Endothelial cell of umbilical vein (primary cell): ENCODE measurements around the gene TMEM214. TPM values are rescaled to one million over a fixed set of nuclear protein-coding genes. Genes with fewer than 3 reads are reported as not detected.
A peak's percentile ranks its signal among the peaks of the same experiment; 100 is the strongest.

Source experiments
- BruUV-seq: library from RNA; stranded (reverse); fragments of 400-500 nt; replicated peaks from 2 replicates; lab custom pipeline; 2021; lab: Mats Ljungman, UMichigan
- CTCF ChIA-PET: fragments of 300-600, 350-600 bp; sonication (Branson Sonifier 250); formaldehyde crosslinking; loops from one replicate; lab custom pipeline; 2021; ENCODE audit warnings: antibody characterized with exemption, inconsistent platforms; lab: Charles Lee
- POLR2A ChIA-PET: fragments of 300-600, 350-600 bp; sonication (Branson Sonifier 250); formaldehyde crosslinking; loops from one replicate; lab custom pipeline; 2021; ENCODE audit warnings: antibody characterized with exemption, inconsistent platforms; lab: Charles Lee
- DNase-seq: peaks from one replicate; pipeline ENCODE4 v3.0.0-alpha.2; 2011; ENCODE audit warnings: low read depth, low spot score
- FAIRE-seq: peaks from 2 replicates; lab custom pipeline; 2011; peaks lifted over from hg19 to GRCh38; lab: Jason Lieb, UNC
- H2AFZ ChIP-seq: 2 replicates; pipeline ENCODE4 v1.6.0; 2012; ENCODE audit warnings: low read depth, low read length, control low read depth, inconsistent platforms
- H3K27ac ChIP-seq: 2 replicates; pipeline ENCODE4 v1.5.1; 2011; ENCODE audit warnings: low read depth, mild to moderate bottlenecking, control low read depth, low read length, moderate library complexity; ENCODE audit not compliant: insufficient read depth
- H3K27me3 ChIP-seq, 2 experiments: 2 replicates each; pipeline versions ENCODE4 v1.6.0 to v1.6.1; 2011; ENCODE audit warnings: low read length in 2 of 2, mixed read lengths in 1 of 2; ENCODE audit not compliant: control insufficient read depth in 2 of 2, insufficient read depth in 2 of 2
- H3K36me3 ChIP-seq, 2 experiments: 2 replicates in 1 of 2; 3 replicates in 1 of 2; pipeline ENCODE4 v1.5.1; 2011; ENCODE audit warnings: low read length in 2 of 2, mild to moderate bottlenecking in 1 of 2, moderate library complexity in 1 of 2; ENCODE audit not compliant: control insufficient read depth in 2 of 2, insufficient read depth in 2 of 2; ENCODE audit errors: extremely low read depth in 1 of 2
- H3K4me1 ChIP-seq: 3 replicates; pipeline ENCODE4 v1.5.1; 2011; ENCODE audit warnings: mild to moderate bottlenecking, low read length; ENCODE audit not compliant: control insufficient read depth, insufficient read depth; ENCODE audit errors: extremely low read depth
- H3K4me2 ChIP-seq: 2 replicates; pipeline ENCODE4 v1.6.1; 2011; ENCODE audit warnings: low read length, control low read depth, mixed read lengths; ENCODE audit not compliant: insufficient read depth
- H3K4me3 ChIP-seq, 3 experiments: fragments of 200-600 bp in 1 of 3; sonication (generic), shearing (Covaris generic) in 1 of 3; replicated peaks in 1 of 3; 2 replicates each; pipeline ENCODE4 v1.5.1; 2011 to 2016; ENCODE audit warnings: control low read depth in 3 of 3, low read length in 3 of 3, mild to moderate bottlenecking in 2 of 3, inconsistent platforms in 1 of 3, low read depth in 1 of 3, moderate library complexity in 1 of 3; ENCODE audit not compliant: insufficient read depth in 1 of 3
- H3K79me2 ChIP-seq: 2 replicates; pipeline ENCODE4 v1.6.0; 2012; ENCODE audit warnings: low read length, inconsistent platforms; ENCODE audit not compliant: control insufficient read depth, insufficient read depth
- H3K9ac ChIP-seq: replicated peaks from 2 replicates; pipeline ENCODE3; 2011; ENCODE audit warnings: low read length, control low read depth; ENCODE audit not compliant: insufficient read depth; ENCODE audit errors: extremely low read depth
- H3K9me1 ChIP-seq: replicated peaks from 3 replicates; pipeline ENCODE4 v1.6.0; 2011; ENCODE audit warnings: mild to moderate bottlenecking, low read length; ENCODE audit not compliant: control insufficient read depth, insufficient read depth; ENCODE audit errors: extremely low read depth
- H3K9me3 ChIP-seq: replicated peaks from 2 replicates; pipeline ENCODE4 v1.5.1; 2012; ENCODE audit warnings: low read length, inconsistent platforms; ENCODE audit not compliant: control insufficient read depth, insufficient read depth
- H4K20me1 ChIP-seq: replicated peaks from 2 replicates; pipeline ENCODE3; 2011; ENCODE audit warnings: mild to moderate bottlenecking, low read length; ENCODE audit not compliant: control insufficient read depth, insufficient read depth; ENCODE audit errors: extremely low read depth
- EZH2 ChIP-seq: IDR thresholded peaks from 2 replicates; pipeline ENCODE4 v1.6.1; 2012; ENCODE audit warnings: borderline replicate concordance, low read depth, mild to moderate bottlenecking, moderate library complexity, low read length, inconsistent platforms; ENCODE audit not compliant: severe bottlenecking
- FOS ChIP-seq: IDR thresholded peaks from 2 replicates; pipeline ENCODE4 v1.6.1; 2011; ENCODE audit warnings: mild to moderate bottlenecking, low read length, moderate library complexity, borderline replicate concordance; ENCODE audit not compliant: insufficient read depth
- GATA2 ChIP-seq: IDR thresholded peaks from 2 replicates; pipeline ENCODE4 v1.7.0; 2011; ENCODE audit warnings: low read depth, mild to moderate bottlenecking, moderate library complexity, mixed read lengths, low read length; ENCODE audit not compliant: insufficient read length, insufficient read depth
- JUN ChIP-seq: IDR thresholded peaks from 2 replicates; pipeline ENCODE4 v1.6.1; 2011; ENCODE audit warnings: borderline replicate concordance, low read depth; ENCODE audit not compliant: insufficient read length, insufficient read depth
- MAX ChIP-seq: IDR thresholded peaks from 2 replicates; pipeline ENCODE4 v1.6.1; 2011; ENCODE audit not compliant: insufficient read depth, insufficient read length
- MYC ChIP-seq: IDR thresholded peaks from one replicate; pipeline ENCODE4 v1.6.1; 2011; ENCODE audit warnings: mild to moderate bottlenecking, low read depth, low read length
- POLR2A ChIP-seq: IDR thresholded peaks from 2 replicates; pipeline ENCODE4 v1.6.1; 2012; ENCODE audit warnings: low read depth, mild to moderate bottlenecking, control low read depth, low read length
- POLR2AphosphoS5 ChIP-seq: IDR thresholded peaks from 2 replicates; pipeline ENCODE4 v1.6.1; 2012; ENCODE audit warnings: low read depth, mild to moderate bottlenecking, control low read depth, low read length, moderate library complexity; ENCODE audit not compliant: insufficient read depth
- dilution Hi-C: fragments of 300-500 bp; cut with MboI; formaldehyde crosslinking; loops from one replicate; pipeline ENCODE4 v1.15.0; 2019; ENCODE audit warnings: low sequenced_read_pairs; ENCODE audit not compliant: extremely low pct_ligation_motif_present
- intact Hi-C: fragments of 100-400 bp; cut with micrococcal nuclease; formaldehyde crosslinking; loops from one replicate; pipeline ENCODE4 v1.10.0; 2022
- polyA plus RNA-seq, 4 experiments: library from polyadenylated mRNA; depleted of rRNA in 3 of 4; stranded (reverse) in 3 of 4; unstranded in 1 of 4; fragments of >200 nt; gene quantifications; 2 replicates each; pipeline versions ENCODE4 v1.2.1 to v1.2.3, GENCODE V29; 2011 to 2012; ENCODE audit warnings: missing spikeins in 1 of 4
- total RNA-seq: library from RNA; stranded (reverse); gene quantifications from 2 replicates; pipeline ENCODE4 v1.2.3, GENCODE V29; 2021
- TF ChIP-seq, protein P1 (sequence below), 2 donors: IDR thresholded peaks; 1 replicate in 1 of 2; 2 replicates in 1 of 2; pipeline ENCODE4 v1.5.1; 2011; ENCODE audit warnings: low read length in 2 of 2, mild to moderate bottlenecking in 2 of 2, moderate library complexity in 2 of 2, control low read depth in 1 of 2, inconsistent platforms in 1 of 2, low read depth in 1 of 2; ENCODE audit not compliant: insufficient read depth in 1 of 2; ENCODE audit errors: extremely low read depth in 1 of 2

Gene TMEM214
- total and polyA plus RNA-seq, 2 donors (not counting 3 experiments of a cell fraction or from before 2014, with no cell fraction given), result 109 to 163 TPM

GRCh38 chr2:27070653-27071276 is 38.0 kb downstream of the TMEM214 start:
- dilution Hi-C loops, result no loop called here
- no peaks in the 10 kb centered on the region for H3K9me3 ChIP-seq
- no peaks in the 10 kb centered on the region for H3K27me3 ChIP-seq
- intact Hi-C loops, result loop anchor here (1.0 kb wide), 4 partner anchors 11 to 37 kb away; partner anchors contain the start of gene AGBL5
- H2AFZ ChIP-seq, result peak overlapping the region; percentile 33
- H4K20me1 ChIP-seq, result no peaks in the 10 kb centered on the region
- peaks cover 13 to 23% of the 10 kb centered on the region in 2 experiments for H3K36me3 ChIP-seq
- ChIA-PET CTCF (interaction anchor here (0.8 to 2.8 kb wide), 8 partner anchors 8 to 225 kb away, joined by 3 to 27 read pairs (median 8); partner anchors contain the start of gene AGBL5), POLR2A (interaction anchor here (1.0 to 1.9 kb wide), 3 partner anchors 8 to 20 kb away, joined by 4 to 7 read pairs (median 6); partner anchors contain the start of gene AGBL5)
- no peak for TF ChIP-seq POLR2AphosphoS5
- no peak for TF ChIP-seq MYC
- no peak for TF ChIP-seq FOS
- TF ChIP-seq MAX, result no peak
- no peak for TF ChIP-seq JUN
- no peak for TF ChIP-seq GATA2
- TF ChIP-seq POLR2A, result no peak
- TF ChIP-seq EZH2, result no peak
- TF ChIP-seq, protein P1, sequence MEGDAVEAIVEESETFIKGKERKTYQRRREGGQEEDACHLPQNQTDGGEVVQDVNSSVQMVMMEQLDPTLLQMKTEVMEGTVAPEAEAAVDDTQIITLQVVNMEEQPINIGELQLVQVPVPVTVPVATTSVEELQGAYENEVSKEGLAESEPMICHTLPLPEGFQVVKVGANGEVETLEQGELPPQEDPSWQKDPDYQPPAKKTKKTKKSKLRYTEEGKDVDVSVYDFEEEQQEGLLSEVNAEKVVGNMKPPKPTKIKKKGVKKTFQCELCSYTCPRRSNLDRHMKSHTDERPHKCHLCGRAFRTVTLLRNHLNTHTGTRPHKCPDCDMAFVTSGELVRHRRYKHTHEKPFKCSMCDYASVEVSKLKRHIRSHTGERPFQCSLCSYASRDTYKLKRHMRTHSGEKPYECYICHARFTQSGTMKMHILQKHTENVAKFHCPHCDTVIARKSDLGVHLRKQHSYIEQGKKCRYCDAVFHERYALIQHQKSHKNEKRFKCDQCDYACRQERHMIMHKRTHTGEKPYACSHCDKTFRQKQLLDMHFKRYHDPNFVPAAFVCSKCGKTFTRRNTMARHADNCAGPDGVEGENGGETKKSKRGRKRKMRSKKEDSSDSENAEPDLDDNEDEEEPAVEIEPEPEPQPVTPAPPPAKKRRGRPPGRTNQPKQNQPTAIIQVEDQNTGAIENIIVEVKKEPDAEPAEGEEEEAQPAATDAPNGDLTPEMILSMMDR (IDR thresholded peaks at IDR 0.05; ENCODE audit: extremely low read depth in 1 of 2, insufficient read depth in 1 of 2, low read depth in 1 of 2, low read length in 2 of 2), result no peak
- FAIRE-seq, result no peak
- peak overlapping the region; percentile 41 to 85 (median 68) for H3K4me3 ChIP-seq
- peak overlapping the region; percentile 76 for H3K27ac ChIP-seq
- BruUV-seq, result TSS peak; percentile 71
- no peaks in the 10 kb centered on the region for H3K9me1 ChIP-seq
- peak overlapping the region; percentile 88 for H3K9ac ChIP-seq
- H3K4me1 ChIP-seq, result peaks cover 17% of the 10 kb centered on the region
- DNase-seq, result no peak
- peaks cover 34% of the 10 kb centered on the region for H3K79me2 ChIP-seq
- H3K4me2 ChIP-seq, result peak overlapping the region; percentile 72
